ENCODE results near the gene HNRNPR.

The HNRNPR gene

GRCh38 chr1:23368562-23369334 lies 24.7 kb upstream of the HNRNPR start:
- DNase-seq: peak; percentile 32 to 95 (median 84)

- peak; percentile 76 to 99 (median 98) for DNase-seq
Measured at GRCh38 chr1:23367791-23368561, 23.9 kb upstream of the HNRNPR start.

DNA sequence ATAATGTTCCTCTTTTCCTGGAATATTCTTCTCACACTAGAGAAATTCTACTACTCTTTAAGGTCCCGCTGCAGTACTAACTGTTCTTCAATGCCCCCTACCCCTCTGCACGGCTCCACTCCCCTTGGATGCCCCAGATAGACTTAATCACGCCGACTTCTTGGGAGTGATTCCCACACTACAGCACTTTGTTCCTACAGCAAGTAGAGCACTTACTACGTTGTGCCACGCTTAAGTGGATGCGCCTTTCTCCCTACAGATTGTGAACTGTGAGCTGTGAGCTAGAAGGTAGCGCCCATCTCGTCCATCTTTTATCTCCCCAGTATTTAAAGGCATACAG lies 23.3 kb upstream of the HNRNPR start:
- DNase-seq: peak in 1 of 14 donors; percentile 27

- no peak for DNase-seq
Measured at GRCh38 chr1:23366598-23366997, 22.5 kb upstream of the HNRNPR start.

DNA sequence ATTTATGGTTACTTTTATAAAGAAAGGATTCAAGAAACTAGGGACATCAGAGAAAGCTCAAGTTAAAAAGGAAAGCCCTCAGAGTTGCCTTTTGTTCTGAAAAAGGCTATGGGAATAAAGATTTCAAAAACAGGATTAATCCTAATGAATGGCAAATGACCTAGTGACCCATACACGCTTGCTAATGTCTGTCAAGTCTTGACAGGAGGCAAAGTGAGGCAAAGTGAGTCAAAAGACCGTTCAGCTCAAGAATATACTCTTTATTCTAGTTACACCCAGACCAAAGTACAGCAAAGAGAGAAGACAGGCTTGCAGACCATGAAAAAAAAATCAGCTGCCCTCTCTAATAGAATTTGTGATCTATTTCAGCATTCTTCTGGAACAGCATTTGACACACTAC lies 22.1 kb upstream of the HNRNPR start:
- DNase-seq: no peak

DNA sequence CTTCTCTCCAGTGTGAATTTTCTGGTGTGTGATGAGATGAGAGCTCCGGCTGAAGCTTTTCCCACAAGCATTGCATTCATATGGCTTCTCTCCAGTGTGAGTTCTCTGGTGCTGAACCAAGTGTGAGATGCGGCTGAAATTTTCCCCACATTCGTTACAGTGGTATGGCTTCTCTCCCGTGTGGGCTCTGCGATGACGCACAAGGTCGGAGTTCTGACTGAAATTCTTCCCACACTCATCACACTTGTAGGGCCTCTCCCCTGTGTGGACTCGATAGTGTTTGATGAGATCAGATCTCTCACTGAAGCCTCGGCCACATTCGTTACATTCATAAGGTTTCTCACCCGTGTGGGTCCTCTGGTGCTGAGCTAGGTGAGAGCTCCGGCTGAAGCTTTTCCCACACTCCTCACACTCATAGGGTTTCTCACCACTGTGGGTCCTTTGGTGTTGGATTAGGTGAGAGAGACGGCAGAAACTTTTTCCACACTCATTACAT lies 18.2 kb upstream of the HNRNPR start:
- DNase-seq: no peak

- DNase-seq: no peak
Measured at GRCh38 chr1:23358310-23358875, 14.3 kb upstream of the HNRNPR start.

GRCh38 chr1:23357138-23357908 lies 13.2 kb upstream of the HNRNPR start:
- no peak for DNase-seq

- DNase-seq: peak in 6 of 14 donors; percentile 6 to 34 (median 16)
Measured at GRCh38 chr1:23356471-23357137, 12.5 kb upstream of the HNRNPR start.

DNA sequence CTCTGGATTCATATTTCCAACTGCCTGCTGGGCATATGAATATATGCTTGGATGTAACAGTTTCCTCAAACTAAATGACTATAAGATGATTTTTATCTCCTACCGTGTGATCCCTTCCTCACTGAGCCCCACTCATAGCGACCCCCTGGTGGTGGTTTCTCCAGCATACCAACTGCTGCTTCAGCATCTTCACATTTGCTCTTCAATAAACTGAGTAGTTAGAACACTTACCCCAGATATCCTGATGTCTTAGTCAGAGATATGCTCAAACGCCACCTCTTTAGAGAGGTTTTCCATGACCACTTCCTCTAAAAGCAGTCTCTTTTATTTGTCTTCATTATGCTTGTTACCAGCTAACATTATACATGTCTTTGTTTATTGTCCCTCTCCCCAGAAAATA lies 10.2 kb upstream of the HNRNPR start:
- DNase-seq: no peak

DNA sequence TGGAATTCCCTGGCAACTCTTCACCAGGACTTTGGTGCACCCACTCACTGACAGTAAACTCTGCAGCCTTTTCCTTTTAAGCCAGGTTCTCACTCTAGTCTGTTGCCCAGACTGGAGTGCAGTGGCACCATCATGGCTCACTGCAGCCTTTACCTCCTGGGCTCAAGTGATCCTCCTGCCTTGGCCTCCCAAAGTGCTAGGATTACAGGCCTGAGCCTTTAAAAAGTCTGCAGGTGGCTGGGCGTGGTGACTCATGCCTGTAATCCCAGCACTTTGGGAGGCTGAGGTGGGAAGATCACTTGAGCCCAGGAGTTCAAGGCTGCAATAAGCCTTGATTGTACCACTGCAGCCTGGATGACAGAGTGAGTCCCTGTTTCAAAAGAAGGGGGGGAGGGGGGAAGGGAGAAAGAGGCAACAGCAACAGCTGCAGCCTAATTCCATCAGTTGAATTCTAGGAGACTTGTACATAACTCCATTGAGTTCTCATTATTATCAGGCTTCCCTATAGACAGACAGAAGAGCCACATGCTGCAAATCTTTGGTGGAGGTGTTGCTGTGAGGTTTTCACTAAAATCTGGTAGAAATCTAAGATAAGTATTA lies 8.1 kb upstream of the HNRNPR start:
- no peak for DNase-seq

- no peak for DNase-seq
Measured at GRCh38 chr1:23345920-23346319, 1.8 kb upstream of the HNRNPR start.

DNA sequence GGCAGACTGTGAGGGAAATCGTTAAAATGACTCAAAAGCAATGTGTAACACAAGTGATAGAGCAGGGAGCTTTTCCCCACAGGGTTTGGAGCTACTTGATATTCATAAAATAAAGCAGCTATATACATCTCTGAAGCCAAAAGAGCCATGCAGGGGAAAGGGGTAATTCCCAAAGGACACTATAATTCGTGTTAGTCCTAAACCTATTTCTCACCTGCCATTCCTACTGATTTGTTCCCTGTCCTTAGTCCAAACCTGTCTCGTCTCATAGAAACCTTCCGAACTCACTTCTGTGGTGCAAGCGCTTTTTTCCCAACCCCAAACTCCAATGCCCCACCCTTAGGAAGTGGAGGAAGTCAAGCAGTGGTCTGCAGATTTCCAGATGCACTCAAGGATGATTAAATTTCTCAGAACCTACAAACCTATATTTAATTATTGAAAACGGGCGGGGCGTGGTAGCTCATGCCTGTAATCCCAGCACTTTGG lies 946 bp upstream of the HNRNPR start:
- DNase-seq: no peak

DNA sequence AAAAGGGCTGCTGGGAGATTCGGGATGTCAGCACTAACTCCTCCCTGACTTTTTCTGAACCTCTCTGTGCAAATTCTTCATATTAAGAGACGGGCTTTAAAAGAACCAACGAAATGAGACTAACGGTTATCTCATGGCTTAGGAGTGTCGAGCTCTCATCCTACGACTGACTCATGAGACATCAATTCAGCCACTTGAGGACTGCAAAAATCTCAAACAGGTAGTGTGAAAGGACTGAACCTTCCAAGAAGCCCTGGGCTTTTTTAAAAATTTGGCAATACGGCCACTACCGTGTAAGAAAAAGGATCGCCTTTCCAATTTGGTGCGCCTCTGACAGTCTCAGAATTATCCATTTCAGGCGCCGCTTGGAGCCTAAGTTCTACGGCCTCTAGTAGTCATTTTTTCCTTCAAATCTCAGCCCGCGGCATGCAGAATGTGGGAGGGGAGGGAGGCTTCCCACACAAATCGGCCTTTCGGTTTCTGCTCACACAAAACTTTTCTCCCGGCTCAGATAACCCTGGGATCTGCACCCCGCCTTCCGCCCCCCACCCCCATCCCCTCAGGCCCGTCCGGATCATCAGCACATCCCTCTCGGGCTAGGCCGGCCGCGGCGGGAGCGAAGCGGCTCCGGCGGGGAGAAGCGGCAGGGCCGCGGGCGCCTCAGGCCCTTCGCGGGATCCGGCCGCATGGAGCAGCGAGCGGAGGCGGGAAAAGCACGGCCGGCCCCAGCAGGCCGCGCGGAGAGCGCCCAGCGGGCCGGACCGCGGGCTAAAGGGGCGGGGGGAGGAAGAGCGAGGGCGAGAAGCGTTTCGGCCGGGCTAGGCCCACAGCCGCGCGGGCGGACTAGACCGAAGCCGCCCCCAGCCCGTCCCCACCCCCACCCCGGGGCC lies 618 bp downstream of the HNRNPR start:
- DNase-seq: peak in 6 of 14 donors; percentile 20 to 79 (median 56)

- no peak for DNase-seq
Measured at GRCh38 chr1:23341931-23342692, 2.0 kb downstream of the HNRNPR start.

DNA sequence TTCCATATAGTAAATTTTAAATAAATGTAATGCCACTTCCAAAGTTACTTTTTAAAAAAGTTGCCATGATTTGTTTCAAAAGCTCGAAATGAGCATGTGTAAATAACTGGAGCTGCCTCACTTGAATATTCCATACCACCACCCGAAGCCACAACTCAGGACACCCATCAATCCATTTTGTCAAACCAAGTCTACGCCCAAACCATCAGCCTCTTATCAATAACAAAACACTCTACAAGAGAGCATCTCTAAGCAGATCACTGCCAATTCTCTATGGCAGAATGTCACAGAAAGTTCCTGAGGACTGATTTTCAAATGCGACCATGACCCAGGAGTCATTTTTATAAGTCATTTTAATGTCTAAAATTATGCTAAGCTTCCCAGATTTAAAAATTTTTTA lies 4.5 kb downstream of the HNRNPR start:
- DNase-seq: no peak

GRCh38 chr1:23337869-23338268 lies 6.2 kb downstream of the HNRNPR start:
- DNase-seq: no peak

- no peak for DNase-seq
Measured at GRCh38 chr1:23331713-23332112, 12.4 kb downstream of the HNRNPR start.

DNA sequence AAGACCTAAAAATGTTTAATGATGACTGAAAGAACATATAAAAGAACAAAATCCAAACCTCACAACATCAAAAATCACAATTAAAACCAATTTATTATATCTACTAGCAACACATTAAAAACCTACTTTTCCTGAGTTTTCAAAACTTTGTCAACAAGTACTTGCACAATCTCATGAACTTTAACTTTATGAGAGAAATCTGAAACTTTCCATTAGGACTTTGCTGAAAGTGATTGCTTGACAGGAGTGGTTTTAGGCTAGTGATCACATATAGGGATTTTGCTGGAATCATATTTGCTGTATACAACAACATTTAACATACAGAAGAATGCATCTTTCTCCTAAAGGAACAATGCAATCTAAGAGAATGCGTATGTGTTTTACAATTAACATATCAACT lies 13.2 kb downstream of the HNRNPR start:
- no peak for DNase-seq

DNA sequence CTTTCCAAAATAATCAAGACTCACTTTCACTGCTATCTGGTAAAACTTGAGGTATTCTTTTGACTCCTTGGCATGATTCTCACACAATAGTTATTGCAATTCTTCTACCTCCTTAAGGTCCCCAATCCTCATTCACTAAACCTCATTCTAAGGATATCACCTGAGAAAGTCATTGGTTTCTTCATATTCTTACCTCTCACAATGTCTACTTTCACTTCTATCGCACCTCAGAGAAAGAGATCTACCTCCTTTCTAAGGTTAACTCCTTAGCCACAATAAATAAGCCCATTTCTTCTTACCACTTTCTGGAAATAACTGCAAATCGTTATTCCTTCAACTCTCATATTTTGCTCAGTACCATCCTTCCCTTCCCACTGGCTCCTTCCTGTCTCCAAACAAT lies 18.7 kb downstream of the HNRNPR start:
- no peak for DNase-seq
